ENCODE data around the gene TTL. TPM values are rescaled to one million over a fixed set of nuclear protein-coding genes. Genes with fewer than 3 reads are reported as not detected.
A peak's percentile ranks its signal among the peaks of the same experiment; 100 is the strongest.

The TTL gene
- total and polyA plus RNA-seq, 7 donors, result 3.6 to 29.6 (median 16.5) TPM

DNA sequence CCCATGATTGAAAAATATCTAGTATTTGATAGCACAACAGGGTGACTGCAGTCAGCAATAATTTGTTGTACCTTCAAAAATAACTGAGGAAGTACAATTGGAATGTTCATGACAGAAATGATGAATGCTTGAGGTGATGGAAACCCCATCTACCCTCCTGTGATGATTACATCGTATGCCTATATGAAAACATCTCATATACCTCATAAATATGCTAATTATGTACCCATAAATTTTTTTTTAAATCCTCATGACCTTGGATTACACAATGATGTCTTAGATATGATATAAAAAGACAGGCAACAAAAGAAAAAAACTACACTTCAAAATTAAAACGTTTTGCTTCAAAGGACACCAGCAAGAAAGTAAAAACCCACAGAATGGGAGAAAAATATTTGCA is 59.0 kb downstream of the TTL start:
- TF ChIP-seq POLR2AphosphoS5 (IDR thresholded peaks at IDR 0.05), result no peak
- WGBS, 2 donors, result 24 to 27% methylated on average over 2 of the region's 2 CpGs
- intact Hi-C loops (cut with DNase I), result no loop called here
- Histone ChIP-seq H3K4me1 (peaks cover 0 to 21% (median 16%) of the 10 kb centered on the region in 4 donors), H3K27me3 (no peaks in the 10 kb centered on the region), H3K36me3 (peaks cover 0 to 4% (median 0%) of the 10 kb centered on the region in 4 donors), H3K27ac (peak overlapping the region in 2 of 4 donors; percentile 88 to 93), H3K4me3 (no peak overlapping the region), H3K9me3 (no peaks in the 10 kb centered on the region)
- DNase-seq, result no peak

DNA sequence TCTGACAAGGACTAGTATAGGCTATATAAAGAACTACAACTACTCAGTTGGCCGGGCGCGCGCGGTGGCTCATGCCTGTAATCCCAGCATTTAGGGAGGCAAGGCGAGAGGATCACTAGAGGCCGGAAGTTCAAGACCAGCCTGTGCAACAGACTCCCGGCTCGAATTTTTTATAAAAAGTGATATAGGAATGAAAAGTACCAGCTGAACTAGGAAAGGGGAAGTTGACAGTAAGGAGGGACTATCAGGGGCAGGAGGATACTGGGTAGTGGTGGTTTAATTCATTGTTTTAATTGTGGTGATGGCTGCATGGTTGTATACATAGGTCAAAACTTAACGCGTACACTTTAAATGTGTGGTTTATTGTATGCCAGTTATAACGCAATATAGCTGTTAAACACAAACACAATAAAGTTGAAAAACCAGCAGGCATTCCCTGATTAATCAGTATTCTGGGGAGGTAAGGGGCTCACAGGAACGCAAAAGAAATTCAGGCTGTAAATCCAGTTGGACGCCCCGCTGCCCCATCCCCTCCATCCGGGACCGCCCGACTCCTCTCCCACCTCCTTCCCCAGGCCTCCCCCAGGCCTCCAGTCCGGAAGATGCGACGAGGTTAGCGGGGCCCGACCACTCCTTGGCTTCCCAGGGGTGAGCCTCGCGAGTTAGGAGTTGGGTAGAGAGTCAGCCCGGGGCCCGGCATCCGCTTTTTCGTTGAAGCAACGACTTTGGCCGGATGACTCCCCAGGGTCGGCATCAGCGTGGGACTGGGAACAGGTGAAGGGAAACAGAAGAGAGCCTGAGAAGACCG is 59.6 kb downstream of the TTL start:
- intact Hi-C loops (cut with DNase I), result loop anchor here (1.0 kb wide), 2 partner anchors 42 to 59 kb away; partner anchors contain the start of gene TTL
- TF ChIP-seq POLR2AphosphoS5 (IDR thresholded peaks at IDR 0.05) (peak in 2 of 4 donors; percentile 19 to 32), EP300 (IDR thresholded peaks at IDR 0.05) (no peak), POLR2A (IDR thresholded peaks at IDR 0.05) (peak; percentile 19 to 24)
- TF ChIP-seq, protein P1, sequence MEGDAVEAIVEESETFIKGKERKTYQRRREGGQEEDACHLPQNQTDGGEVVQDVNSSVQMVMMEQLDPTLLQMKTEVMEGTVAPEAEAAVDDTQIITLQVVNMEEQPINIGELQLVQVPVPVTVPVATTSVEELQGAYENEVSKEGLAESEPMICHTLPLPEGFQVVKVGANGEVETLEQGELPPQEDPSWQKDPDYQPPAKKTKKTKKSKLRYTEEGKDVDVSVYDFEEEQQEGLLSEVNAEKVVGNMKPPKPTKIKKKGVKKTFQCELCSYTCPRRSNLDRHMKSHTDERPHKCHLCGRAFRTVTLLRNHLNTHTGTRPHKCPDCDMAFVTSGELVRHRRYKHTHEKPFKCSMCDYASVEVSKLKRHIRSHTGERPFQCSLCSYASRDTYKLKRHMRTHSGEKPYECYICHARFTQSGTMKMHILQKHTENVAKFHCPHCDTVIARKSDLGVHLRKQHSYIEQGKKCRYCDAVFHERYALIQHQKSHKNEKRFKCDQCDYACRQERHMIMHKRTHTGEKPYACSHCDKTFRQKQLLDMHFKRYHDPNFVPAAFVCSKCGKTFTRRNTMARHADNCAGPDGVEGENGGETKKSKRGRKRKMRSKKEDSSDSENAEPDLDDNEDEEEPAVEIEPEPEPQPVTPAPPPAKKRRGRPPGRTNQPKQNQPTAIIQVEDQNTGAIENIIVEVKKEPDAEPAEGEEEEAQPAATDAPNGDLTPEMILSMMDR (IDR thresholded peaks at IDR 0.05), result no peak
- Histone ChIP-seq H3K4me1 (peaks cover 0 to 21% (median 16%) of the 10 kb centered on the region in 4 donors), H3K27ac (peak overlapping the region; percentile 88 to 93 (median 90)), H3K9me3 (no peaks in the 10 kb centered on the region), H3K36me3 (peaks cover 0 to 8% (median 0%) of the 10 kb centered on the region in 4 donors), H3K27me3 (no peaks in the 10 kb centered on the region), H3K4me3 (peak overlapping the region; percentile 61 to 96 (median 87))
- DNase-seq, result peak; percentile 80
- WGBS, 2 donors, result 12 to 18% methylated on average over 34 of the region's 34 CpGs

DNA sequence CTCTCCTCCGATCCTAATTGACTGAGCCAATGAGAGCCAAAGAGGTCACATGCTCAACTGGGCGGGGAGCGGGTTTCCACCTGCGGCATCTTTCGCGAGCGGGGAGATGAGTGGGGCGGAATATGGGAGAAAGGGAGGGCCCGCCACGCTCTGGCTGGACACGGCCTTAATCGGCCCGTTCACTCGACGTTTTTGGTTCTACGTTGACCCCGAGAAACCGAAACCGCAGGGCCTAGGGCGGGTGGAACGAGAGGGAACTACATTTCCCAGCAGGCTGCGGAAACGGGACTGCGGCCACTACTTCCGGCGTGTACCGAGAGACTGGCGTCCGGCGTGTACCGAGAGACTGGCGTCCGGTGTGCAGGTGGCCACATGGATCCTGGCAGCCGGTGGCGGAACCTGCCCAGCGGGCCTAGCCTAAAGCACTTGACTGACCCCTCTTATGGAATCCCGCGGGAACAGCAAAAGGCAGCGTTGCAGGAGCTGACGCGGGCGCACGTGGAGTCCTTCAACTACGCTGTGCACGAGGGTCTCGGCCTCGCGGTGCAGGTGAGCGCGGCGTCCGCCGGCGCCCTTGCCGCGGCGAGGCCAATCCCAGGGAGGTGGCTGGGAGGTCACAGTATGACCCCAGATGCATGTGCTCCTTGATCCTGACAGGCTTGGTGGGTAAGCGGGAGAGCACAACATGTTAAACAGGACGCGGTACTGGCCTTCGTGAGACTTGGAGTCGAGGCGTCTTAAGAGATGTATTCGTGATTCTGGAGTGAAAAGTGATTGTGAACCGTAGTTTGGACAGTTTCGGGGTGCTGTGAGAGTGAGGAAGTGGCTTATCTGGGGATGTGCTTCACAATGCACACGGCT is 60.4 kb downstream of the TTL start, which contains the start of gene POLR1B:
Gene POLR1B (plus strand): TSS at position 343 of the 861 bp plus-strand sequence. CDS start 30 bp downstream, at position 373.
- peaks cover 0 to 21% (median 16%) of the 10 kb centered on the region in 4 donors for H3K4me1 ChIP-seq
- no peaks in the 10 kb centered on the region for H3K9me3 ChIP-seq
- peaks cover 0 to 15% (median under 1%) of the 10 kb centered on the region in 4 donors for H3K36me3 ChIP-seq
- peak within 1 kb of the TSS; percentile 61 to 96 (median 87) for H3K4me3 ChIP-seq
- TF ChIP-seq POLR2A (IDR thresholded peaks at IDR 0.05), result no peak
- TF ChIP-seq POLR2AphosphoS5 (IDR thresholded peaks at IDR 0.05), result peak in 3 of 4 donors; percentile 53 to 56 (median 55)
- H3K27me3 ChIP-seq, result no peaks in the 10 kb centered on the region
- intact Hi-C loops (cut with DNase I), result loop anchor here (1.0 kb wide), 2 partner anchors 41 to 60 kb away; partner anchors contain the start of gene TTL
- peak; percentile 88 for DNase-seq
- peak within 1 kb of the TSS; percentile 88 to 93 (median 90) for H3K27ac ChIP-seq
- WGBS, 2 donors, result 0% methylated on average over 67 of the region's 67 CpGs

DNA sequence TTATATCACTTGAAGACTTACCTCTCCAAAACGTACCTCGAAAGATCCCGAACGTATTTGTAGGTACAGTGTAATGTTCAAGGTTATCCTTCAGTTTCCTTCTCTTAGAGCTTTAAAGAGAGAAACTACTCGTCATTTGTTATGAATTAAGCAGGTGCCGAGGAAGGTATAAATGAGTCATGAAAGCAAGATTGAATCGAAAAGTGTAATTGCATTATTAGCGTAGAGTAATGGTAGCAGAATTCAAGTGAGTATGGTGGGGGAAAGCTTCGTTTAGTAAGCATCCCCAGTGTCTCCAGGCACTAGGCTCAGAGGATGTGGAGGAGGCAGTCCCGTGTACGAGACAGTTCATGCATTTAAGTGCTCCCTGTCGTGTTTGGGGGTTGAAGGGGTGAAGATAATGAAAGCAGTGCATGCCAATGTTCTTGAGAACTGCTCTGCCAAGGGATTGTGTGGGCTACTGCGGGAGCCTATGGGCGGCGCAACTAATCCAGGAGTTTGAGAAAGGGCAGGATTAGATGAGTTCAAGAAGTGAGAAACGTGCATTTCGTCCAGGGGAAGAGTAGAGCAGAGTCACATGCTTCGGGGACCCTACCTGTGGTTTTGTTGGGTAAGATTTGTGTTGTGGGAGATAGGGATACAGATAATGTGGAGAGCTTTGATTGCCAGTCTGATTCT is 61.2 kb downstream of the TTL start:
- peaks cover 0 to 21% (median 16%) of the 10 kb centered on the region in 4 donors for H3K4me1 ChIP-seq
- intact Hi-C loops (cut with DNase I), result loop anchor here (1.0 kb wide), 2 partner anchors 40 to 61 kb away; partner anchors contain the start of gene TTL
- 1 to 4% methylated on average over 18 of the region's 18 CpGs for WGBS, 2 donors
- peak overlapping the region; percentile 61 to 96 (median 87) for H3K4me3 ChIP-seq
- H3K36me3 ChIP-seq, result peaks cover 0 to 23% (median 4%) of the 10 kb centered on the region in 4 donors
- DNase-seq, result no peak
- no peaks in the 10 kb centered on the region for H3K9me3 ChIP-seq
- TF ChIP-seq POLR2AphosphoS5 (IDR thresholded peaks at IDR 0.05) (no peak), EP300 (IDR thresholded peaks at IDR 0.05) (no peak), POLR2A (IDR thresholded peaks at IDR 0.05) (no peak)
- TF ChIP-seq, protein P1 (IDR thresholded peaks at IDR 0.05), result no peak
- H3K27ac ChIP-seq, result peak overlapping the region in 1 of 4 donors; percentile 93
- no peaks in the 10 kb centered on the region for H3K27me3 ChIP-seq

DNA sequence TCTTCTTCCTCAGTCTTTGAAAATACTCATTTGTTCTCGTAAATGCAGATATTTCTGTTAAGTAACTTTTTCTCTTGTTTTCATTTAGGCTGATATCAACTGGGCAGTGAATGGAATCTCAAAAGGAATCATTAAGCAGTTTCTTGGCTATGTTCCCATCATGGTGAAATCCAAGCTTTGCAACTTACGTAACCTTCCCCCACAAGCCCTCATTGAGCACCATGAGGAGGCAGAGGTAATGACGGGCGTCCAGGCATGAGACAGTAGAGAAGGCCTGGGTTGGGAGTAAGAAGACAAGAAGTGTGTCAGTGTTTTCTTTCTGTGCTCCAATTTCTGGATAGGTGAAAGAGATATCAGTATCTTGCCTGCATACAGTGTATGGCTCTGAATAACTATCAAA is 65.4 kb downstream of the TTL start:
- WGBS, 2 donors, result 91 to 95% methylated on average over 4 of the region's 4 CpGs
- Histone ChIP-seq H3K27ac (no peak overlapping the region), H3K4me3 (no peak overlapping the region), H3K4me1 (peaks cover 0 to 15% (median 13%) of the 10 kb centered on the region in 4 donors), H3K36me3 (peaks cover 0 to 64% (median 26%) of the 10 kb centered on the region in 4 donors), H3K27me3 (no peaks in the 10 kb centered on the region), H3K9me3 (no peaks in the 10 kb centered on the region)
- intact Hi-C loops (cut with DNase I), result no loop called here
- DNase-seq, result no peak
- TF ChIP-seq POLR2AphosphoS5 (IDR thresholded peaks at IDR 0.05) (no peak), POLR2A (IDR thresholded peaks at IDR 0.05) (no peak), EP300 (IDR thresholded peaks at IDR 0.05) (no peak)
- TF ChIP-seq, protein P1 (IDR thresholded peaks at IDR 0.05), result no peak

Data from sigmoid colon (tissue), 7 donors.